Activated T-helper 2 cell treated with anti-CD3 and anti-CD28 coated beads, Interferon-gamma antibody, Interleukin-2, Interleukin-4, amounts not matched to agents 10 μg/mL and 5 μg/mL and 100 μg/mL, durations not matched to agents 14 hours and 24 hours and 36 hours (primary cell): ENCODE measurements around the gene KCNK13. TPM values are rescaled to one million over a fixed set of nuclear protein-coding genes. Genes with fewer than 3 reads are reported as not detected.

Experiments
- DNase-seq: peaks from one replicate; pipeline ENCODE4 v3.0.0; 2021; ENCODE audit warnings: low spot score
- H3K27ac Mint-ChIP-seq: one replicate; pipeline ENCODE4 v1.8.0; 2021; ENCODE audit warnings: mixed read lengths
- H3K27me3 Mint-ChIP-seq: one replicate; pipeline ENCODE4 v1.8.0; 2021; ENCODE audit warnings: low read depth, mixed read lengths
- H3K36me3 Mint-ChIP-seq: one replicate; pipeline ENCODE4 v1.8.0; 2021; ENCODE audit warnings: low read depth, mixed read lengths
- H3K4me1 Mint-ChIP-seq: one replicate; pipeline ENCODE4 v1.8.0; 2021; ENCODE audit warnings: low read depth, mixed read lengths
- H3K4me3 Mint-ChIP-seq: one replicate; pipeline ENCODE4 v1.8.0; 2021; ENCODE audit warnings: low read depth, mild to moderate bottlenecking, moderate library complexity, mixed read lengths
- H3K9me3 Mint-ChIP-seq: one replicate; pipeline ENCODE4 v1.8.0; 2021; ENCODE audit warnings: mixed read lengths
- intact Hi-C: fragments of 100-400 bp; cut with micrococcal nuclease; formaldehyde crosslinking; loops from one replicate; pipeline ENCODE4 v1.15.1; 2023
- total RNA-seq: library from RNA; stranded (reverse); gene quantifications from 2 replicates; pipeline ENCODE4 v1.2.3, GENCODE V29; 2022

Gene KCNK13
- total RNA-seq, 1 donor from 2014 or later = not detected

DNA sequence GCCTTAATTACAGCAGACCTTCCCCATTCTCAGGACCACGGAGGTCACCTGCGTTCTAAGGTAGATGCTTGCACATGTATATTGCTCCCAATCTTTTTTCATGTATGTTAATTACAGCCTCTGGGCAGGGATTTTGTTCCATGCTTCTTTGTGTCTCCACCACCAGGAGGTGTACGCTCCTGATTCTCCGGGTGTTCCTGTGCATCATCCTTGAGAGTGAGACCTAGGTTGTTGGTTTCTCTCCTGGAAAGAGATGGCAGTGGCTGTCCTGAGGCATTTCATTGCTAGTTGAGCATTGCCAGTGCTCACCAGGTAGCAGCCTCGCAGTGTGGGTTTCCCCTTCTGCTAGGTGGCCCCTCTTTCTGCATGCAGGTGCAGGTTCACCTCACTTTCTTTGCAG lies 52.8 kb downstream of the KCNK13 start:
- Mint-ChIP-seq H3K27me3 (peaks cover 4% of the 10 kb centered on the region), H3K4me3 (no peak overlapping the region), H3K27ac (no peak overlapping the region), H3K9me3 (no peaks in the 10 kb centered on the region), H3K4me1 (no peaks in the 10 kb centered on the region), H3K36me3 (no peaks in the 10 kb centered on the region)
- intact Hi-C loops = no loop called here
- no peak for DNase-seq

DNA sequence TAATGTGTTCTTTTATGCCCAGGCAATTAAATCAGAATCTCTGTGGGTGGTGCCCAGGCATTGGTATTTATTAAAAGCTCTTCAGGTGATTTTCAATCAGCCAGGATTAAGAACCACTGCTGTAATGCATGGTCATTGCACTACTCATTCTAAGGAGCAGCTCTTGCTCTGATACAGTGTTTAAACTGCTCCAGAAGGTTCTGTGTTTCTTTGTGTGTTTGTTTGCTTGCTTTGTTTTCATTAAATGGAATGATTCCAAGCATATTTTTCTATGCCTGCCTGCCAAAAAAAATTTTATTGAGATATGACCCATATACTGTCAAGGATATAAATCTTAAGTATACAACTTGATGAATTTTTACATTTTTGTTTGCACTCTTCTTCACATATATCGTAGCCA lies 54.0 kb downstream of the KCNK13 start:
- no peaks in the 10 kb centered on the region for H3K4me1 Mint-ChIP-seq
- no peak overlapping the region for H3K27ac Mint-ChIP-seq
- no peaks in the 10 kb centered on the region for H3K9me3 Mint-ChIP-seq
- H3K36me3 Mint-ChIP-seq = no peaks in the 10 kb centered on the region
- no peak overlapping the region for H3K4me3 Mint-ChIP-seq
- peaks cover 4% of the 10 kb centered on the region for H3K27me3 Mint-ChIP-seq
- intact Hi-C loops = no loop called here
- DNase-seq = no peak

- no peaks in the 10 kb centered on the region for H3K36me3 Mint-ChIP-seq
- intact Hi-C loops = no loop called here
- H3K4me1 Mint-ChIP-seq = no peaks in the 10 kb centered on the region
- no peak for DNase-seq
- H3K9me3 Mint-ChIP-seq = no peaks in the 10 kb centered on the region
- peaks cover 4% of the 10 kb centered on the region for H3K27me3 Mint-ChIP-seq
- no peak overlapping the region for H3K27ac Mint-ChIP-seq
- H3K4me3 Mint-ChIP-seq = no peak overlapping the region
Measured at GRCh38 chr14:90116444-90116843, 54.6 kb downstream of the KCNK13 start.

DNA sequence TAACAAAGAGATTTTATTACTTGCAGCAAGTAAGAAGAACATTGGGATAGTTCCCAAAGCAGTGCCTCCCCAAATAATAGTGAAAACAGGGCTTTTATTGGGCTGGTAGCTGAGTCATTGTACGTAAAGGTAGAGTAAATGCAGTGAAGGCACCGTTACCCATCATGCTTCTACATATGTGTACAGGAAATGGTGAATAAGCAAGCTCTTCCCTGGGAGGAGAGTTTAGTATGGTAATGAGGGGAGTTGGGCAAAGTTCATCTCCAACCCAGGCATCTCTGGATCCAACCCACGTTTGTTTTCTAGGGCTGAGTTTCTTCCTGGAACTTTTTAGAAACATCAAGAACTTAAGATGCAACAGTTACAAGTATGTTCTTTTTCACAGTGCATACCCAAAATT lies 56.2 kb downstream of the KCNK13 start:
- no peak for DNase-seq
- intact Hi-C loops = no loop called here
- no peaks in the 10 kb centered on the region for H3K36me3 Mint-ChIP-seq
- H3K4me3 Mint-ChIP-seq = no peak overlapping the region
- no peaks in the 10 kb centered on the region for H3K9me3 Mint-ChIP-seq
- H3K27me3 Mint-ChIP-seq = peaks cover 4% of the 10 kb centered on the region
- no peak overlapping the region for H3K27ac Mint-ChIP-seq
- no peaks in the 10 kb centered on the region for H3K4me1 Mint-ChIP-seq

DNA sequence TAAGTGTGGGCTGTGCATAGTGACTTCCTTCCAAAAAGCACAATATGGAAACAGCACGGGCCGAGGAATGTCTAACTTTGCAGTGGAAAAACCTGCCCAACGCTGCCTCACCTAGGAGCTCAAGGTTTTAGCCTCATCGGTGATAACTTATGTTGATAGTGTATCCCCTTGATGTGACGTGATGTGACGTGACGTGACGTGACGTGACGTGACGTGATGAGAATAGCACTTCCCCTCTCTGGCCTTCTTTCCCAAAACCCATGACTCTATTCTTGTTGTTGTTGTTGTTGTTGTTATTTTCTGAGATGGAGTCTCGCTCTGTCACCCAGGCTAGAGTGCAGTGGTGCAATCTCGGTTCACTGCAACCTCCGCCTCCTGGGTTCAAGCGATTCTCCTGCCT lies 64.5 kb downstream of the KCNK13 start:
- Mint-ChIP-seq H3K4me1 (no peaks in the 10 kb centered on the region), H3K27me3 (peaks cover 6% of the 10 kb centered on the region), H3K27ac (no peak overlapping the region), H3K9me3 (no peaks in the 10 kb centered on the region), H3K4me3 (no peak overlapping the region), H3K36me3 (no peaks in the 10 kb centered on the region)
- no peak for DNase-seq
- intact Hi-C loops = no loop called here

- DNase-seq = no peak
- Mint-ChIP-seq H3K4me1 (no peaks in the 10 kb centered on the region), H3K27me3 (peaks cover 10% of the 10 kb centered on the region), H3K36me3 (no peaks in the 10 kb centered on the region), H3K4me3 (no peak overlapping the region), H3K27ac (no peak overlapping the region), H3K9me3 (no peaks in the 10 kb centered on the region)
- intact Hi-C loops = no loop called here
Measured at GRCh38 chr14:90132821-90133570, 71.2 kb downstream of the KCNK13 start.

DNA sequence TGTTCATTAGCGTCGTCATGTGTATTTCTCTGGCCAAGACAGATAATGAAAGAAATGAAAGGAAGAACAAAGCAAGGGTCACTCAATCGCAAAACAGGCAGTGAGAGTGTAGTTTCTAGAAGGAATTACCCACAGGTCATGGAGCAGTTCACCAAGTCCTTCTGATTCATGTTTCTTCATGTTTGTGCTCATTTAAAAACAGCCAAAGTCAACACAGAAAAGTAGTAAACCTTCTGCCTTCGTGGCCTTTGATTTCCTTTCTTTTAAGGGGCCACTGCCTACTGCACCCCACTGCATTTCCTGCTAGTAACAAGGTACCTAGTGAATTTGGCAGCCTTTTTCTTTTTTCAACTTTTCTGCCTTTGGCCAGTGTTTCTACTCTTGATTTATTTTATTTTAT lies 75.1 kb downstream of the KCNK13 start:
- intact Hi-C loops = no loop called here
- Mint-ChIP-seq H3K27ac (no peak overlapping the region), H3K36me3 (no peaks in the 10 kb centered on the region), H3K4me1 (no peaks in the 10 kb centered on the region), H3K4me3 (no peak overlapping the region), H3K27me3 (peaks cover 6% of the 10 kb centered on the region), H3K9me3 (no peaks in the 10 kb centered on the region)
- DNase-seq = no peak

DNA sequence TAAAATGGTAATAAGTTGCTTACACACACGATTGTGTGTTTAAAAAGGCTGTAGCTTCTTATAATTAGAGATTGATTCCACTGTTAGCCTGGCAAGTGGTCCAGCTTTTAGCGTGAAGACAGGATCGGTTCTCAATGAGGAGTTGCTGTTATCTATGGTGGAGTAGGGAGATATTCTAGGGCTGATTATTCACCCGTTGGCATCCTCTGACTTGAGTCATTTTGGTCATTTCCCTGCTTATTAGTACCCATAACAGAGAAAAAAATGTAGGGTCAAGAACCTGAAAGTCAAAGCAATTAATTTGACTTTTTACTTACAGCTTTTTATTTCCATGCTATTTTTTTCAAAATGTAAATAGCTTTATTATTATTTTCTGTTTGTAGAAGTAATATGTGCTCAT lies 76.0 kb downstream of the KCNK13 start:
- intact Hi-C loops = no loop called here
- Mint-ChIP-seq H3K27me3 (peaks cover 6% of the 10 kb centered on the region), H3K27ac (no peak overlapping the region), H3K9me3 (no peaks in the 10 kb centered on the region), H3K4me3 (no peak overlapping the region), H3K36me3 (no peaks in the 10 kb centered on the region), H3K4me1 (no peaks in the 10 kb centered on the region)
- DNase-seq = no peak

DNA sequence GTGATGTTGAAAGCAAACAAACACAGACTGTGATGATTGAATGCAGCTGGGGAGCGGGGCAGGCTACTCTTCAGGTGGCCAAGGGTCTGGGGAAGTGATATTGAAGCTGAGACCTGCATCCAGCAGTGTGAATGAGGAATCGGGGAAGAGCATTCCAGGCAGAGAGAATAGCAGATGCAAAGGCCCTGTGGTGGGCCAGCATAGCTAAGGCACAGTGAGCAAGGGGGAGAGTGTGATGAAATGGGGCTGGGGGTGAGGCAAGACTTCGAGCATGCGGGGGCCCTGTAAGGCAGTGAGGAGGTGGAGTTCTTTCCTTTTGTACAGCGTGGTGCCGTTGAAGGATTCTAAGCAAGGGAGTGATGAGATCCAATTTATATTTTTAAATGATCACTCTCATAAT lies 77.4 kb downstream of the KCNK13 start:
- H3K27me3 Mint-ChIP-seq = peaks cover 8% of the 10 kb centered on the region
- no peak for DNase-seq
- intact Hi-C loops = no loop called here
- no peaks in the 10 kb centered on the region for H3K36me3 Mint-ChIP-seq
- H3K9me3 Mint-ChIP-seq = no peaks in the 10 kb centered on the region
- H3K4me1 Mint-ChIP-seq = no peaks in the 10 kb centered on the region
- no peak overlapping the region for H3K27ac Mint-ChIP-seq
- no peak overlapping the region for H3K4me3 Mint-ChIP-seq

- H3K4me1 Mint-ChIP-seq = no peaks in the 10 kb centered on the region
- no peak overlapping the region for H3K27ac Mint-ChIP-seq
- no peak overlapping the region for H3K4me3 Mint-ChIP-seq
- no peaks in the 10 kb centered on the region for H3K9me3 Mint-ChIP-seq
- H3K36me3 Mint-ChIP-seq = no peaks in the 10 kb centered on the region
- H3K27me3 Mint-ChIP-seq = peaks cover 9% of the 10 kb centered on the region
- intact Hi-C loops = no loop called here
- no peak for DNase-seq
Measured at GRCh38 chr14:90140298-90140955, 78.6 kb downstream of the KCNK13 start.

DNA sequence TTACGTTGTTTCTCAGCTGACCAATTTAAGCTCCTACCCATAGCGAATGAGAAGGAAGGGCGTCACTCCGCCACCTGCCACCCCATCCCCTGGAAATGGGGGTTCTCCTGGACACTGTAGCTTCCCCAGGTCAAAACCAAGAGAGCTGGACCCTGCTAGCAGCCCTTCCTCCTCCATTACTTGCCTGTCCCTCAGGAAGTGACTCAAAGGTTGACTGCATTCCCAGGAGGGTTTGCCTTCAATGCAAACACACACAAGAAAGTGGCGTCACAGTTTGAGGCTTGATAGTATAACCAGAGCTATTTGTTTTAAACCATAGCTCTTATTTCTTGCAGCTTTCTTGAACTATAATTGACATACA lies 79.1 kb downstream of the KCNK13 start:
- no peak for DNase-seq
- Mint-ChIP-seq H3K27me3 (peaks cover 9% of the 10 kb centered on the region), H3K9me3 (no peaks in the 10 kb centered on the region), H3K4me3 (no peak overlapping the region), H3K4me1 (no peaks in the 10 kb centered on the region), H3K27ac (no peak overlapping the region), H3K36me3 (no peaks in the 10 kb centered on the region)
- intact Hi-C loops = no loop called here

DNA sequence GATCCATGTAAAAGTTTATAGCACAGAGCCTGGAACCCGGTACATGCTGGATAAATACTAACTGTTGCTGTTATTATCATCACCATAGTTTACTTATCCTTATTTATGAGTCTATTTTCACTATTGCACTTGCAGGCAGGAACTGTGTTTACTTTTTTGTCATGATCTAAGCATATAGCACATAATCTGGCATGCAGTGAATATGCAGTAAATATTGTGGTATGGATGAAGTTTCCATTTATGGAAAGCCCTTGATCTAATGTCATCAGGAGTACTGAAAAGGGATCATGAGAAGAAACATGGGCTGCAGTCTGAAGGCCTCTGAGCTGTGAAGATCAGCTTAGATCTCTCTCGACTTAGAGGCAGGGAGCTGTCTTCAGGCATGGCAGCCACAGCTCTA lies 91.6 kb downstream of the KCNK13 start:
- H3K4me1 Mint-ChIP-seq = no peaks in the 10 kb centered on the region

GRCh38 chr14:90154110-90154509 lies 92.3 kb downstream of the KCNK13 start:
- Mint-ChIP-seq H3K4me1 (no peaks in the 10 kb centered on the region), H3K27ac (no peak overlapping the region), H3K4me3 (no peak overlapping the region), H3K9me3 (peaks cover 6% of the 10 kb centered on the region), H3K36me3 (no peaks in the 10 kb centered on the region), H3K27me3 (no peaks in the 10 kb centered on the region)
- no peak for DNase-seq
- intact Hi-C loops = no loop called here

More for the DNA sequence above, 91.6 kb downstream of the KCNK13 start:
- DNase-seq = no peak
- H3K4me3 Mint-ChIP-seq = no peak overlapping the region
- H3K27ac Mint-ChIP-seq = no peak overlapping the region
- no peaks in the 10 kb centered on the region for H3K36me3 Mint-ChIP-seq
- H3K27me3 Mint-ChIP-seq = no peaks in the 10 kb centered on the region
- intact Hi-C loops = no loop called here
- H3K9me3 Mint-ChIP-seq = peaks cover 6% of the 10 kb centered on the region
